SKM-1 treated with dmso at 0.1 percent for 144 hours (cell line): ENCODE results near the gene TMCC2.
"Not testable (repeated sequence)": the region's sequence is repeated elsewhere in the genome, so short reads cannot be mapped to it uniquely, and the experiment has no call there.

Experiments used
- DNase-seq: peaks from one replicate; lab custom pipeline; 2025; ENCODE audit not compliant: unreplicated experiment; lab: John Stamatoyannopoulos, UW

The TMCC2 gene

DNA sequence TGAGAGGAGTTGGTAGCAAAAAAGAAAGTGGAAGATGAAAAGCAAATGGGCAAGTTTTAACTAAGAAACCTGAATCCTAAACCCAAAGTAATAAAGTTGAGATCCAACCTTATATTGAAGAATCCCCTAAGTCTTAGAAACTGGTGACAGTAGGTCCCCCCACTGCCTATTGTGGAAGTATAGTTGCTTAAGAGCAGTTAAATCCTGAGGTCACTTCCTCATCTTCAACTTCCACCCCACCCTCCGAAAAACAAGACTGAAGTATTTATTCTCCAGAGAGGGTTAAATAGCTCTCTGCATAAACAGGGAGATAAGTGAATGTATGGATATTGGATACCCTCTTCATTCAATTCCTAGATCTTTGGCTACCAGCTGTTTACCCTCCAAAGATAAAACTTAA lies 13.0 kb upstream of the TMCC2 start:
- DNase-seq: peak; percentile 80

DNA sequence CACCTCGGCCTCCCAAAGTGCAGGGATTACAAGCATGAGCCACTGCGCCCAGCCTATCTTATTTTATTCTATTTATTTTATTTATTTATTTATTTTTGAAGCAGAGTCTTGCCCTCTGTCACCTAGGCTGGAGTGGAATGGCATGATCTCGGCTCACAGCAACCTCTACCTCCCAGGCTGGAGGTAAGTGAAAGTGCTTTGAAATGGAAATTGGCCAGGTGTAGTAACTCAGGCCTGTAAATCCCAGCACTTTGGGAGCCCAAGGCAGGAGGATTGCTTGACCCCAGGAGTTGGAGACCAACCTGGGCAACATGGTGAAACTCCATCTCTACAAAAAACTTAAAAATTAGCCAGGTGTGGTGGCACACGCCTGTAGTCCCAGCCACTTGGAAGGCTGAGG lies 11.2 kb upstream of the TMCC2 start:
- no peak for DNase-seq

DNA sequence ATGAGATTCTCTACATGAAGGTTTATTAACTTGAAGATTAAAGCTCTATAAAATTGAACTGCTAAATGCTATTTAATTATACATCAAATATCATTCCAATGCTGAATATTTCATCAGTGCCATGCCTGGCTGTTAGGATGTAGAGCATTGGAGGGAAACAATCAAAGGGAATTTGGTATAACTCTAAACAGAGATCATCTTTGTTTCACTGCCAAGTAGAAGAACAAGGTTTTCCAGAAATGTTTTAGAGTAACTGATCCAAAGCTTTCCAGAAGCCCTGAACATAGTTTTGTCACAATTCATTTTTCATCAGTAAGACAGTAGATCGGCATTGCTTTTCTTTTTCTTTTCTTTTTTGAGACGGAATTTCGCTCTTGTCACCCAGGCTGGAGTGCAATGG lies 10.3 kb upstream of the TMCC2 start:
- DNase-seq: no peak

DNA sequence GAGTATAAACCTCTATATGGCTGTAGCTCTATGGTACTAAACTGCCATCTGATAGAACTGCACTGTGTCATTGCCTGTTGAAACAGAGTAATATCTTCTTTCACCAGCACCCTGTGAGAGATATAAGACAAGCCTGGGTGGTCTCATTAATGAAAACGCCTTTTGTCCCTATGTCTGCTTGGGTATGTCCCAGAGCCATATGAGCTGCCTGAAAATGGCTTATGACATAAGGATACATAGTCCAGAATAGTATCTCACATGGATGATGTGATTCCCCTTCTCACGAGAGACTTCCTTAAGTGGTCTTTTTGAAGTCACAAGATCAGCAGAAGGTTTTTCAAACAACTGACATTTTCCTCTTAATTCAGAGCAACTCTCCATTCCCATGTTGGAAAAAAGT lies 7.3 kb upstream of the TMCC2 start:
- DNase-seq: no peak

DNA sequence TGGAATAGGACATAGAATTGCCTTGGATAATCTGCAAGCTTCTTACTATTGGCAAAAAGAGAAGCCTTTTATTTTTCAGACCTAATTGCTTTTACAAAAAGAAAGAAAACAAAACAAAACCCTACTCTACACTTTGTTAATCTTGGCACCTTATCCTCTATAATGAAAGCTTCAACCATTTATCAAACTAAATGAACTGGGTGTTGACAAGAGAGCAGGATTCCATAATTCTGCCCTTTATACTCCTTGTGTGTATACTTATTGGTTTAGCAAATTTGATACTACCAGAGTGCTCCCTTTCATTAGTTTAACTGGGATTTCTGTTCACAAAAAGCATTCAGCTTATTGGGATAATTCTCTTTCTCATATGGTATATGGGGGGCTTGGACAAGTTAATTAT lies 3.0 kb upstream of the TMCC2 start:
- DNase-seq: no peak

DNA sequence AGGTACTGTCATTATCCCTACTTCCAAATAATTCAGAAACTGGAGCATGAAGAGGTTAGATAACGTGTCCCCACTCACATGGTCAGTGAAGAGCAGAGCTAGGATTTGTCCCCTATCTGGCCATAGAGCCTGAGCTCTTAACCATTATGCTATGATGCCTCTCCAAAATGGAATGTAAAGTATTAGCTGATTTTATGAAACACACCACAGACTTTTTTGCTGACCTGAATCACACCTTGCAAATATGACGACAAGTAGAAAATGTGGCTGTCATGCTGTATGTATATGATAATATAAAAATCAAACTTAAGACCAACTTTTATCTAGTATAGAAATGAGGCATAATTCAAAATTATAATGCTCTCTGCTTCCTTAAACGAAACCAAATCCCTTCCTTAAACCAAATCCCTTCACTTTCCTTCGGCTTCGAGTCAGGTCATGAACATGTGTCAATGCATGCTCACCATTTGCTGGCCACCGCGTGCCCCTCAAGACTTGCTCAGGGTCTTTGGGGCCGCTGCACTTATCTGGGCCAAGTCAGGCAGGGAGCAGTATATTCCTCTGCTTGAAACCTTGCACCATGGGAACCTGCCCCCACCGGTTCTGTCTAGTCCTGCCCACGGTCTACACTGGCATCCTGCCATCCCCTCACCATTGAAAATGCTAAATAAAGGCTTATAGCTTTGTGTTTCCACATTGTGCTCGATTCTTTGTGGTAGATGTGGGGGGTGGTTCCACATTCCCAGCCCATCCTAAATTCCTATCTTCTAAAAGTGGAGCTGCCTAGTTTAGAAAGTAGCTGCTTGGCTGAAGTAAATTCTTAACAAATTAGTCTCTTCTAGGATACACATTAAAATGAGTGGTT lies 1.6 kb upstream of the TMCC2 start:
- DNase-seq: no peak

DNA sequence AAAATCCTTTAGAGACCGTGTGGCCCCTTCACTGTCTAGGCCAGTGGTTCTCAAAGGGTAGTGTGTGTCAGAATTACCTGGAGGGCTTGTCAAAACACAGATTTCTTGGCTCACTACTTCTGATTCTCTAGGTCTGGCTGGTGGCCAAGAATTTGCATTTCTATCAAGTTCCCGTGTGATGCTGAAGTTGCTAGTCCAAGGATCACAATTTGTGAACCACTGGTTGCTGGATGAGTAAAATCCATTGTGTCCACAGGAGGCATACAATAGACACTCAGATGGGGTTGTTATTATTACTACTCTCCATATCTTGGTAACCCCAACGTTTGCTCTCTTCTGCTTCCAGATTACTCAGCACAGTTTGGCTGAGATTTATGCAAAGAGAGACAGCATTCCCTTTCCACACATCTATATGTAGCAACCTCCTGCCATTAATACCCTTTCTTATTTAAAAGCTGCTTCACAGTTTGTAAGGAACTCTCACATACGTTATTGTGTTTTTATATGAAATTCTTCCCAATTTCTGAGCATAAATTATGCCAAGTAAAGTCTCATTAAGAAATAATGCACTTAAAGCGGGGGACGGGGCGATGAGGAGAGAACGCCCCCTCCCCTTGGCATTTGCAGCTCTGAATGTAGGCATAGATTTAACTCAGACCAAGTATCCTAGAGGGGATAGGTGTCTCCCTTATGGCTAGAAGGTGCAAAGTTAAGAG lies 720 bp upstream of the TMCC2 start:
- no peak for DNase-seq

DNA sequence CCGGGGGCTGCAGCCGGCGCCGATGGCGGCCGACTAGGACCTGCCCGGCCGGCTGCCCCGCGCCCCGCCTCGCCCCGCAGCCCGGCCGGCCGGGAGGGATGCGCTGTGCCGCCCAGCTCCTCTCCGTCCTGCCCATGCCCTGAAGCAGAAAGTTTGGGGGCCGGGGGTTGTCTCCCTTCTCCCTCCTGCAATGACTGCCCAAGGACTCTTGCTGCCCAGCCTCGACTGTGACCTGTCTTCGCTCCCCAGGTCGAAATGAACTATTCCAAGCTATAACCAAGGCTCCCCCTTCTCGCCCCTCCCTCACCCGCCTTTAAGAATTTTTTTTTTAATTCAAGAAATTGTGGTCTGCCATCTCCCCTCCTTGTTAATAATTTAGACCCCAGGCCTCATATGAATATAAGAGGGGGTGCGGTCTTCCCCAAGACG lies 361 bp downstream of the TMCC2 start:
- DNase-seq: no peak

DNA sequence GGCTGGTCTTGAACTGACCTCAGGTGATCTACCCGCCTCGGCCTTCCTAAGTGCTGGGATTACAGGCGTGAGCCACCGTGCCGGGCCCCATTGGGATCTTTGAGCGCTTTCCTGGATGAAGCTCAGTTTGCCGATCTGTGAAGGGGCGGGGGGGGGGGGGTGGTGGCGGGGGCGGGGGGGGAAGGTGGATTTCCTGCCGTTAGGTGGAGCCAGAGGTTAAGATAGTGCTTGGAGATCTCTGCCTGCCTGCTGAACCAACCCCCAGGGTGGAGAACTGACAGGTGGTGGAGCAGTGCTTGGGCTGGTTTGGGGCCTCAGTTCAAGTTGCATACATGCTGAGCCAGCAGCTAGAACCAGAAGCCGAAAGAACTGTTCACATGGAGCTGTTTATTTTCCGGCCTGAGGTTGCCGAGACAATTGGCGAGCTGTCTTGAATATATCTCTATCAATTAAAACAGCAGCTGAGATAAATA lies 1.7 kb downstream of the TMCC2 start:
- peak; percentile 77 for DNase-seq

DNA sequence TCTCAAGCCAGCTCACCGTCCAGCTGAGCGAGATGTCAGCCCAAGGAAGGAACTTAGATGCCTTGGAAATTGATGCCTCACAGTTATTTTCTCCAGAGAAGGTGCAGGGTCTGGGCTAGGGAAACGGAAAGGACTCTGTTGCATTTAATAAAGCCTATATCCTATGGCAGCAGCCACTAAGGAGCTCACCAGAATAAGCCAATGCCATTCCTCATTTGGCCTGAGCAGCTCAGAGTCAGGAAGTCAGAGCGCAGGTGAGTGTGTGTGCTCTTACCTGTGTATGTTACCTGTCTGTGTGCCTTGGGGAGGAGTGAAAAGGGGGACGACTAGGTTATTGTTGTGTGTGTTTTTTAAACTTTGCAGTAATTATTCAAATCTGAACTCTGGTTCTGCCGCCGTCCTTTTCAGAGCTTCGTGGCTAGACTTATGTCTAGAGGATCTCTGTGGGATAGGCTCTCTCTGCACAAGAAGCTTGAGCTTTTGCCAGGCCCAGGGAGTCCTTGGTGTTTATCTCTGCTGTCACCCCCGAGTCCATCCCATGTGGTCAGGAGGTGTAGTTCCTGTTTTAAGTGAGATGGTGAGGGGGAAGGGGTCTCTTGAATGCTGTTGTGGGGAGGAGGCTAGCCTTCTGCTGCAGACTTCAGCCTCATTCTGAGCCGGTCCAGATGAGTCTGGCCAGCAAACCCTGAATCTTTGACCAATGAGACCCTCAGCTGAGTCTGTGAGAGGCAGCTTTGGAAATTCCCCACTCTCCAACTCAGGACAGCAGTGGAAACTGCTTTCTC lies 2.4 kb downstream of the TMCC2 start:
- DNase-seq: no peak

DNA sequence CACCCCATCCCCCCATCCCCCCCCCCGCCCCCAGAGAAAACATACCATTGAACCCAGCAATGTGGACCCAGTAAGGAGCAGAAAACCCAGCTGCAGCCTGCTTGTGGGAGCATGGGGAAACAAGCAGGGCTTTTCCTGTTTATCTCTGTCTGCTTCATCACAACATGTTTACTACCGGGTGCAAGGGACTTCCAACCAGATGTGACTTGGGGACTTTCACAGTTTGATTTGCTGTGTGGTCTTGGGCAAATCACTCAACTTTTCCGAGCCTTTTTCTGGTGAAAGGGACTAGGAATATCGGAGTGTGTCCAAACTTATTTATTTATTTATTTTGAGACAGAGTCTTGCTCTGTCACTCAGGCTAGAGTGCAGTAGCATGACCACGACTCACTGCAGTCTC lies 3.2 kb downstream of the TMCC2 start:
- DNase-seq: no peak

DNA sequence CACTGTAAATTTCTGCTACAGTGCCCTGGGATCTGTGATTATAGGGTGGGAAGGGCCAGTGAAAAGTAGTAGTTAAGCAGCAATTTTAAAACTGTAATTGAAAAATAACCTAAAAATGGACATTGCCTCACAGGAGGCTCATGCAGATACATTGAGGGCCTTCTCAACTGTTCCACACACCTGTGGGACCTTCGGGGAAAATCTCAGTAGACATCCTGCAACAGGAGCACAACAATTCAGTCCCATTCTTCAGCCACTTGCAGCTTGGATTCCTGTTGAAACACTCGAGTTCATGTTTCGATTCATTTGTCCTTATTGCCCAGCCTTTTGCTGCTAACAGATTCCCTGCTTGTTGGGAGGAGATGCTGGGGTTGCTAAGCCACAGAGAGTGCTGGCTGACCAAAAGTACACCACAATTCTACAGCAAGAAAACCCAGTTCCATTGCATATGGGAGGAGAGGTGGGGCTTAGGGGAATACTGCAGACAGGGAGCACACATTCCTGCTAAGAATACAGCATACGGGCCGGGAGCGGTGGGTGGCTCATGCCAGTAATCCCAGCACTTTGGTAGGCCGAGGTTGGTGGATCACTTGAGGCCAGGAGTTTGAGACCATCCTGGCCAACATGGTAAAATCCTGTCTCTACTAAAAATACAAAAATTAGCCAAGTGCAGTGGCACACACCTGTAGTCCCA lies 4.5 kb downstream of the TMCC2 start:
- DNase-seq: no peak

DNA sequence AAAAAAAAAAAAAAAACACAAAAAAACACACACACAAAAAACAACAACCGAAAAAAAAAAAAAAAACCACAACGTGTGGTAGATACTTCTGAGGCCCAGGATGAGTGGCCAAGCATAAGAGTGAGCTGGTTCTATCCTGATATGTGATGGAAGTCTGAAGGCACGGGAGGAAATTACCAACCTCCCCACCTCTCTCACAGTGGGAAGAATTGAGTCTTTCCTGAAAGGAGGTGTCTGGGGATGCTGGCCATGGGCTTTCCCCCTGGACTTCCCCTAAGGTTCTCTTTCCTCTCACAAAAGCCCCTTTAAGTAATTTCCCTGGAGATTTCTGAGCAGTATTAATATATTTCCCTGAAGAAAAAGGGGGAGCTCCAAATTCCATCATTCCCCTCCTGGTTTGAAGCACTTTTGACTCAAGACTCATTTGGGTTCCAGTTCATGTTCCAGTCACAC lies 5.2 kb downstream of the TMCC2 start:
- DNase-seq: no peak

DNA sequence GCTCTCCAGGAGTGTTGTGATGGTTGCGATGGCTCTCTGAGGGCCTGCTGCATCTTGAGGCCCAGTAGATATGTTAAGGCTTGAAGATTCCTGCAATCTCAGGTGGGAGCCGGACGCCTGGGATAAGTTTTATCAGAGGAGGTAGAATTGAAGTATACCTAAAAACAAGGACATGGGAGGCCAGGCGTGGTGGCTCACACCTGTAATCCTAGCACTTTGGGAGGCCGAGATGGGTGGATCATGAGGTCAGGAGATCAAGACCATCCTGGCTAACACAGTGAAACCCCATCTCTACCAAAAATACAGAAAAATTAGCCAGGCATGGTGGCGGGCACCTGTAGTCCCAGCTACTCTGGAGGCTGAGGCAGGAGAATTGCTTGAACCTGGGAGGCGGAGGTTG lies 6.2 kb downstream of the TMCC2 start:
- not testable (repeated sequence) for DNase-seq

DNA sequence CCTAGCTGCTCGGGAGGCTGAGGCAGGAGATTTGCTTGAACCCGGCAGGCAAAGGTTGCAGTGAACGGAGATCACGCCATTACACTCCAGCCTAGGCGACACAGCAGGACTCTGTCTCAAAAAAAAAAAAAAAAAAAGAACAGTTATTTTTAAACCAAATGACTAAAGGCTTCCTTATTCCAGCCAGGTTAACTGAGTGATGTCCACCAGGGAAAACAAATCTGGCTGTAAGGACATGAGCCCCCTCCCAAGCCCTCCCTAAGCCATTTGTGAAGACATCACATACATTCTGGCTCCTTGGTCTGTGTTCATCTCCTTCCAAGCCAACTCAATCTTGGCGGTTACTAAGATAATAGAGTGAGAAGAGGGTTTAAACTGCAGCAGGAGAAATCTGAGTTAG lies 8.2 kb downstream of the TMCC2 start:
- DNase-seq: no peak

DNA sequence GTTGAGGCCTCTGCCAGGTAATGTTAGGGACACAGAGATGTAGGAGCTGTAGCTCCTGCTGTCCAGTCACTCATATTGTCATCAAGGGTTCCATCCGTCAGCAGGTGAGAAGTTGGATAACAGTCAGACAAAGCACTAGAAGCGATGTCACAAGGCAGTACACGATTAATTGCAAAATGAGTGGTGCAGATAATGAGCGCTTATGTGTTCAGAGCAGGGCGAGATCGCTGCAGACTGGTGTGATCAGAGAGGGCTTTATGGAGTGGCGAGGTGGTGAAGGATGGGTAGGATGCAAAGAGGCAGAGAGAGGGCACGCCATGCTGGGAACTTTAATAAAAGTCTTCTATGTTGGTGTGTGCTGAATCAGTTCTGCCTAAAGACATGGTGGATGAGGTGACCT lies 8.8 kb downstream of the TMCC2 start:
- DNase-seq: no peak

DNA sequence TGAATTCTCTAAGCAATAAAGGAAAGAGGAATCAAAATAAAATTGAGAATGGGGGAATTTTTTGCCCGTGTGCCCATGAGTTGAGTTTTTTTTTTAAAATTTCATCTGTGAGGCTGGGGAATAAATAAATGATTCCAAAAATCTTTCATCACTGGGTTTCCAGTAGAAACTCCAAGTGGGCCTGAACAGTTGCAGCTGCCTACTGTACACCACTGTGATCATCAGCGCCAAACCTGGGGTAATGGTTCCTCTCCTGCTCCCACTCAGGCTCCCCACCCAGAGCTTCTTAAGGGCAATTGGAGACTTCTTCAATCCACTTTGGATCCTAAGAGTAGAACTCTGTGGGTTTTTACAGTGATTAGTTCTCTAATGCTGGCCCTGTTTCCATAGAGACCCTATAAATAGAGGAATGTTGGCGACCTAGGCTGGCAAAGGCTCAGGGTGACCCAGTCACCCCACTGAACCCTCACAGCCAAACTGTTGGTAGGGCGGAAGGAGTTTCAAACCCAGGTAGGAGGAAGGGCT lies 9.3 kb downstream of the TMCC2 start:
- DNase-seq: no peak

DNA sequence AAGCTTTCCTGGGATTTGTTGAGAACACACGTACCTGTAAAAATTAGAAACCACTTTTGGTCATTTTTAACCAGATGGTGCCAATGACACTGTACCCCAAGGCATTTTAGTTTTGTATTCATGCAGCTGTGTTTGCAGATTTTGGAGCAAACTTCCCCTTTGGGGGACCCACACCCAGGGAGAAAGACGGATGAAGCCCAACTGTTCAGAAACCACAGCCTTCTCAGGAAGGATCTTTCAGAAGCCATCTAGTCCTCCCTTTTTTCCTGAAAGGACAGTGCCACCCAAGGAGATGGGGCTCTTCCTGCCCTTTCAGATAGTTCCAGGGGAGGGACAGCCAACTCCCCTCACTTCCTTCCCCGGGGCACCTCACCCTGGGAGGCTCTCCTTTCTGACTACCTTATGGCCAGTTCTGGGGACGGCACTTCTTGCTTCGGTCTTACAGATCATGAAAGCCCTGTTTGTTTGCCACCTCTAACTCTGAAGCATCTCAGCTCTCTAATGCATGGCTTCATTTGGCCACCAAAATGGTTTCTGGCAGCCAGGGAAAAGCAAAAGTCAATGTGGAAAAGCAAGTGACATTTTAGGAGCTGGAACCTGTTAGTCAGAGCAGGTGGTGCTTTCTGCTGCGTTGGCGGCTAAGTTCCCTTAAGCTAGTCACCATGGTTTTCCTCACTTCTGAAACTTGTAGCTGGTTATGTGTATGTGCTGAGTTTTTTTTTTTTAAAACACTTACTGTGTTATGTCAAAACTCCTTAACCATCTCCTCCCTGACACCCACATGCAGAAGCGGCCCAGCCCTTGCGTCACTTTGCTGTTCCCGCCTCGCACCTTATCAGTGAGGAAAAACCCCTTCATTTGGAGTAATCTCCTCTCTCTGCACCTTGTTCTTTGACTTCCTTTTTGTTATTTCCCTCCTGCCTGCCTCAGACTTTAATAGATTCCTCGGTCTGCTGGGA lies 10.1 kb downstream of the TMCC2 start:
- peak; percentile 44 for DNase-seq

DNA sequence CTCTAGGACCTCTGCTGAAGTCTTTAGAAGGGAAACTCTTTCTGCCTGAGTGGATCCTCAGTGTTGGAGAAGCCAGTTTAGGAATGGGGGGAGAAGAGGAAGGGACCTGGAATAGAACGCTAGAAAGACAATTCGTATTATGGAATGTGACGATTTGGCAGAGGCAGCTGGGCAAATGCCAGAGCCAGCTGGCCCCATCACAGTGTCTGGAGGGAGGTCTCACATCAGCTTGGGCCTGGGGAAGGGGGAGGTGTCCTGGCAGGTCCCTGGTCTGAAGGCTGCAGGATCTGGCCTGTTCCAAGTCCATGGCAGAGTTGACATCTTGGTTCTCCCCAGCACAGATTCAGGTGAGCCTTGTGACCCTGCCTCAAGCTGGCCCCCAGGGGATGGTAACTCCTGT lies 11.3 kb downstream of the TMCC2 start:
- no peak for DNase-seq

DNA sequence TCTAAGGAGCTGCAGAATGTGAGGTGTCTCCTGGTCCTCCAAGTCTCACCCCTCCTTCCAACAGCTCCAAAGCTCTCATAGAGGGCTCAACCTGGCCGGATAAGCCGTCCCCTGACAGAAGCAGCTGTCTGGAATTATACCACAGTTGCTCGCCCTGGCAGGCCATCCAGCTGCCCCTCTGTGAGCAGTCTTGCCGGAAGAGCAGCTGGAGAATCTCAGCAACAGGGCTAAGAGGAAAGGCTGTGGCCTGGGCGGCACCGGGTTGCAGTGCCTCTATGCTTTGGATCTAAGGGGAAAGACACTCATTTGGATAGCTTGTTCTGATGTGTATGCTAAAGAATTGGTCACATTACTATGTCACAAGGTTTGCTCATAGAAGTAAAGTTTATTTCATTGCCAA lies 12.4 kb downstream of the TMCC2 start:
- DNase-seq: no peak
